GM19035 (cell line): ENCODE data around the gene PRICKLE2.

Experiments
- ATAC-seq: cut with Tn5 transposase; IDR thresholded peaks from one replicate; pipeline ENCODE4 v1.9.1; 2021; ENCODE audit not compliant: unreplicated experiment

The PRICKLE2 gene

GRCh38 chr3:64222501-64223111 is 2.7 kb downstream of the PRICKLE2 start:
- ATAC-seq, result no peak

- no peak for ATAC-seq
Observed at GRCh38 chr3:64221571-64222257, 3.6 kb downstream of the PRICKLE2 start.

DNA sequence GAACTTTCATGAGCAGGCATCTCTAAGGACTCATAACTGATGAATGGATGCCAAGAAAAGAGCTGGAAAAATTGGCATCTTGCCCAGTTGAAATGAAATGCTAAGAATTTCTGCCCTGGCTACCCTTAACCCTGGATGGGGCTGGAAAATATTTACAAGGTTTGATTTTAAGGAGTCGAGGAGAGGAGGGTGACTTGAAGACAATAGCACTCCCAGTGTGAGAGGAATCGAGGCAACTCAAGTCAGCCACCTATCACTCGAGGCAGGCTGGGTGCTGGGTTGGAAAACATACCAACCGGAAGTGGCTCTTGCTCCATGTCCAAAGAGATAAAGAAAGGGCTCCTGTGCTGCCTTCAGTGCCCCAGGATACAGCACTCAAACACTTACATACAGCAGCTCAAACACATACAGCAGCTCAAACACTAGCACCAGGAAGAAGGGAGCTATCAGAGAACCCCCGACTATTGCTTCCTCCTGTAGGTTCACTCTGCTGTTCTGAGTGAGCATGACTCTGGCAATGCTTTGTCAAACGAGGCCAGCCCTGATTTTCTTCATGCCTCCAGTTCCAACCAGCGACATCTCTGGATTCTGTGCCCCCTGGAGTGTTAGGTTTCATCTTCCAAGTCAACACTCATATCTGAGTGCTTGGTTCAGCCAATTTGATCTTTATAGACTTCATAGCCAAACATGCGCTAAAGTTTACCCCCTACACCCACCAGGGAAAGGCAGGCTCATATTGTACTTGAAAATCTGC is 4.9 kb downstream of the PRICKLE2 start:
- no peak for ATAC-seq

DNA sequence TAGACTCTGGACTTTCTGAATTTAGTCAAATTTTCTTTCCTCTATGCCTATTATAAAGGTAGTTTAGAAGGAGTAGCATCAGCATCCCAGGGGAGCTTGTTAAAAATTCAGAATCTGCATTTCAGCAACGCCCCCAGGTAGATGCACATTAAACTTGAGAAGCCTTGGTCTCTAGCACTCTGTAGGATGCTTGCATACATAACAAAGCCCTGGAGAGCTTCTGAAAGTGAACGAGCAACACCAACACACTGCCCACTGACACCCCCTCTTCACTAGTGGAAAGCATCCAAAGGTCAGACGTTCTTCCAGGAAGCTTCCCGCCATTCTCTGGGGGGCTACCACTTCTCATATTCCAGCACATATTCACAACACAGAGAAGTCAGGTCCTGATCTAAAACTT is 6.5 kb downstream of the PRICKLE2 start:
- no peak for ATAC-seq

GRCh38 chr3:64218329-64218728 is 6.9 kb downstream of the PRICKLE2 start:
- no peak for ATAC-seq

DNA sequence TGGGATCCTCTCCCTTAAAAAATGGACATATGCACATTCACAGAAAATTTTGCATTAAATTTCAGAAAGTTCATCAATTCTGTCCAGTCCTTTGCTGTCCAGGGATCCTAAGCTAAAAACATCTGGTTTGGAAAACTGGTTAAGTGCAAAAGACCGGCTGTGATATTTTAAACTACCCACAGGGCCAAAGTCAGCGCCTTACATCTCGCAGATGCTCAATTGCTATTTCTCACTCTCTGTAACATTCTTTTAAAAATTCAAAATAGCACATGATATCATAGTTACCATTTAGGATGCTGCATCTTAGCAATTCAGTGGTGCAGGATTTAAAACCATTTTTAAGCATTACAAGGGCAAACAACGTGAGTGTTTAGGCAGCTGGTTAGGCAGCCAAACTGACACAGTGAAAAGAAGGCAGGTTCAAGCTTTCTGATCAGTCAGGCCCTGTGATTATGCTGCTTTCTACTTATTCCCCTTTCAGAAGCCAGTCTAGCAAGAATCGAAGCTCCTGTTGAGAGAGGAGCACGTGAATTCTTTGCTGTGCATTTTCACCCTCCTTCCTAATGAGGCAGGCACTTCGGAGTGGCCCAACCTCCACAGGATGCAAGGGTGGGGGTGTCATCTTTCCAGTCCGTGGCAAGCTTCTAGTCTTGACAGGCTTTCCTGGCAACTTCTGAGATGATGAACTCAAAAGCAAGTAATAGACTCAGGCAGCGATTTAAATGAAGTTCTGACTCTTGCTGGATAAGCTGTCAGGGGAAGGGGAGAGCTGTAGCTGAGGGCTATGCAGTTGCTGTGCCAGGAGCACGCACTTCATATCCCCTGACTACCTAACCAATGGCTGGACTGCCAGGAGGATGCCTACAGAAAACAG is 8.8 kb downstream of the PRICKLE2 start:
- ATAC-seq, result no peak

DNA sequence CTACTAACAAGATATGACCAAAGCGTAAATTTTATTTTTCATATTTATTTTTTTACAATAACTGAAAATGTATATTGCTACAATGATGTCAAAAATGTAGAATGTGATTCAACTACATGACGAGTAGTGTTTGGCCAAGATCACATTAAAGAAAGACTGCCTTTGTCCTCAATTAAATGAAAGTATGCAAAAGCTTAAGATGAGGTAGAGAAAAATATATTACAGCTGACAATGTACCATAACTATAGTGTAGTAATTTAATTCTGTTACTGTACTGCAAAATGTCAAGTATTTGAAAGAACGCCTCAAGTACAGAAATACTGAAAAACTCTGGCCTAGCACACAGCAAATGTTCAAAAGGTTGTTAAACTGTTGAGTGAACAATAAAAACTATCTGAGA is 9.7 kb downstream of the PRICKLE2 start:
- no peak for ATAC-seq

GRCh38 chr3:64215103-64215502 is 10.2 kb downstream of the PRICKLE2 start:
- no peak for ATAC-seq

- ATAC-seq, result no peak
Observed at GRCh38 chr3:64214381-64215018, 10.8 kb downstream of the PRICKLE2 start.

DNA sequence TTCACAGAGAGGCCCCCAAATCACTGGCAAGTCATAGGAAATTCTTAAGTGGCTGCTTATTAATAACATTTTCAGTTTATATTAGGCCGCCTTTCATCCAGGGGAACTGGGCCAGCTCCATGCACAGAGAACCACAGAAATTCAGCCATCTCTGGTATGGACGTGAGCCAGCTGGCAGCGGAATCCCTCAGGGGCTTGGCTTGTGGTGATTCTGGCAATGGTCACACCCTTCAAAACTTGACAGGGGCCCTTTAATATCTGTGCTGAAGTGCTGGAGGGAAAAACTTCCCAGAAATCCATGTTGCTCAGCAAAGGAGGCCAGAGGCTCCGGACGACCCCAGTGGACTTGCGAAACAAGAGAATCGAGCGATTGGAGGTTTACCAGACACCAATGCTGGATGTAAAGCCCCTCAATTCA is 11.3 kb downstream of the PRICKLE2 start:
- ATAC-seq, result no peak

GRCh38 chr3:64213224-64213878 is 11.9 kb downstream of the PRICKLE2 start:
- no peak for ATAC-seq

DNA sequence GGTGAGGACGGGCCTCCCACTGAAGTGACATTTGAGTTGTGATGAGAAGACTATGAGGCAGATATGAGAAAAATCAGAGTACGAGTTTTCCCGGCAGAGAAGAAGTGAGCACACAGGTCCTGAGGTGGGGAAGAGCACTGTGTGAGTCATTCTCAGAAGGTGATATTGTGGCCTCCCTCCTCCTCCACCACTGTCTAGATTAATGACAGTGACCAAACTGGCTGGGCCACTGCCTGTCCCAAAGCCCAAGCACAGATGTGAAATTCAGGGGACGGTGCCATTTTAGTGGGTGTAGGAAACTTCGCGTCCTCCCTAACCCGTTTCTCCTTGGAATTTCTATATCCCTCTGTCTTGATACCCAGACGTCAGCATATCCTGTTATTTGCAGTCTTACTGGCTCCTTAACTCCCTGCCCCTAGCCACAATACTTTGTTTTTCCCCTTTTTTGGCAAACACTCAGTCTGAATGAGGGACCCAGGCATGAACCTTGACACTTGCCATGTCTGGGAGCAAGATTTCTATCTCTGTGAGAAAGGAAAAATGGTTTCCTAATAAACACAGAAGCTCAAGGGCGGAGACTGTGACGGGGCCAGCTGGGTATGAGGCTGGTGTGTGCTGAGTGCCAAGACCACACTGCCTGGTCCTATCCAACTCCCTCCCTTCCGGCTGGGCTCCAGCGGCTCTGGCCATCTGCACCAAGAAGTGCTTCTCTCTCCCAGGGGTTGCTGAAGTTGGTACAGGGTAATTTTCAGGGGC is 15.2 kb downstream of the PRICKLE2 start:
- ATAC-seq, result no peak

- ATAC-seq, result no peak
Observed at GRCh38 chr3:64207289-64208080, 17.8 kb downstream of the PRICKLE2 start.

DNA sequence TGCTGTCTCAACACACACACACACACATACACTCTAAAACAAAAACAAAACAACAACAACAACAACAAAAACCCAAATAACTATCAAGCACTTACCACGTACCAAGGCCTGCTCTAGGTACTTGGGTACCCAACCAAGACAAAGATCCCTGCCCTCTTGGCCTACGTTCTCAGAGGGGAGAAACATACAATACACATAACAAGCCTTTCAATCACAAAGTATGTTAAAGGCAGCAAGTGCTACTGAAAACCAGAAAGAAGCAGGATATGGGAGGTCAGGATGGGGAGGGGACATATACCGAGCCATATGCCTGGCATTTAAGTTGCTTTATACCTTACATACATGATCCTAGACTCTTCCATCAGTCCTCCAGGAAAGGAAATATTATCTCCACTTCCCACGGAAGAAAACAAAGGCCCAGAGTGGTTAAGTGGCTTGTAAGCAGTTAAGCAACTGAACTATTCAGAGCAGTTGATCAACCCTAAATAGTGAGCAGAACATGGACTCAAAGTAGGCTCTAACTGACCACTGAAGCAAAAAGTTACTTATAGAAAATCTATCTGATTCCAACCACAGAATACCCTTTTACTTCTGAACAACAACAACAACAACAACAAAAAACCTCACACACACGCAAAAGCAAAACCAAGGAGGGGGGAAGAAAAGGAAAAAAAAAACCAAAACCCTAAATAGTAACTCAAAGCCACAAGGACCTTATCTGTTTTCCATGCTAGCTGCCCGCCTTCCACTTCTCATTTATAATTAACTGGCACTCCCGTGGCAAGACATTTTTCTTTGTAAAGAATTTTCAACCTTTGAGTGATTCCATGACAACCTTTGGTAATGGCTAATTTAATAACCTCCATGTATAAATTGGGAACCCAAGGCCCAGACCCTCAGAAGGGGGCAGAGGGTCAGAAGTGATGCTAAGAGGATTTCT is 21.0 kb downstream of the PRICKLE2 start:
- ATAC-seq, result no peak

DNA sequence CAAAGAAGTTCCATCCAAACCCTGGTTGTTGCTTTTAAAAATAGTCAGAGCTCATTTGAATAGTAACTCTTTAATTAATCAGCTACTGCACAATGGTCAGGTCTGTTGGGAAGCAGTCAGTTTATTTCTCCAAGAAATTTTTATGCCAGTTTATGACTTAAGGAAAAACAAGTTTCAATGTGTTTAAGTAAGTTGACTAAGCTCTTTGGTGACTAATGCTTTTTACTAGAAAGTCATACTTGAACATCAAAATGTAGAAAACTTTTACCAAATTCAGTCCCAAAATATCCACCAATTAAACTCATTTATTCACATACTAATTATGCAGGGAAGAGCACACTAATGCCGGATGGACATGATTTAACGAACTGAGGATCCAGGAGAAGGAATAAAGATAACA is 22.1 kb downstream of the PRICKLE2 start:
- ATAC-seq, result no peak

GRCh38 chr3:64199932-64200331 is 25.3 kb downstream of the PRICKLE2 start:
- no peak for ATAC-seq

GRCh38 chr3:64196236-64196929 is 28.9 kb downstream of the PRICKLE2 start:
- ATAC-seq, result no peak
